Adrenal gland (tissue), 5 donors: ENCODE data around the gene ZNF132.

Experiments used
- POLR2A ChIP-seq, 2 donors: fragments of 450-650 bp; IDR thresholded peaks; one replicate each; pipeline ENCODE4 v1.6.1; 2017; ENCODE audit warnings: antibody characterized with exemption in 2 of 2, mild to moderate bottlenecking in 2 of 2, moderate library complexity in 1 of 2
- TF ChIP-seq, protein P1 (sequence below), 6 experiments: fragments of 450-650 bp in 4 of 6; fragments of 200-600 bp in 2 of 6; sonication (generic) in 1 of 6; IDR thresholded peaks; 1 replicate in 5 of 6; 2 replicates in 1 of 6; pipeline versions ENCODE4 v1.5.1 to v1.8.0; 2016 to 2021; ENCODE audit warnings: antibody characterized with exemption in 6 of 6, mild to moderate bottlenecking in 2 of 6, moderate library complexity in 1 of 6
- donor health status: DM: no; HTN: no; CAD: no.

DNA sequence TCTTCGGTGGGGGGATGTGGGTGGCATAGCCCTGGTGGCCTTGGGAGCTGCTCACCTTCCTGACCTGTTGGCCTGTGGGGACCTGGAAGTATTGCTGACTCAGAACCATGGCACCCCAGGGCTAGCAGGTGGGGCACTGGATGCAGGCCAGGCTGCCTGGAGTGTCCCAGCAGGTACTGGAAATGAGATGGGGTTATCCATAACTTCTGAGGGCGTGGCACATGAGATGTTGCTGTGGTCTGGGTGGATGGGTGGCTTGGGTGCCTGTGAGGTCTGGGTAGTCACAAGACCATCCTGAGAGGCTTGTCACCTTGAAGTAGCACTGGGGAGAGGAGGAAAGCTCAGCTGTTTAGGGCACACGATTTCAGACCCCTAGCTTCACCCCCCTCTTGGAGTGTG is 45.1 kb downstream of the ZNF132 start:
- TF ChIP-seq, protein P1, sequence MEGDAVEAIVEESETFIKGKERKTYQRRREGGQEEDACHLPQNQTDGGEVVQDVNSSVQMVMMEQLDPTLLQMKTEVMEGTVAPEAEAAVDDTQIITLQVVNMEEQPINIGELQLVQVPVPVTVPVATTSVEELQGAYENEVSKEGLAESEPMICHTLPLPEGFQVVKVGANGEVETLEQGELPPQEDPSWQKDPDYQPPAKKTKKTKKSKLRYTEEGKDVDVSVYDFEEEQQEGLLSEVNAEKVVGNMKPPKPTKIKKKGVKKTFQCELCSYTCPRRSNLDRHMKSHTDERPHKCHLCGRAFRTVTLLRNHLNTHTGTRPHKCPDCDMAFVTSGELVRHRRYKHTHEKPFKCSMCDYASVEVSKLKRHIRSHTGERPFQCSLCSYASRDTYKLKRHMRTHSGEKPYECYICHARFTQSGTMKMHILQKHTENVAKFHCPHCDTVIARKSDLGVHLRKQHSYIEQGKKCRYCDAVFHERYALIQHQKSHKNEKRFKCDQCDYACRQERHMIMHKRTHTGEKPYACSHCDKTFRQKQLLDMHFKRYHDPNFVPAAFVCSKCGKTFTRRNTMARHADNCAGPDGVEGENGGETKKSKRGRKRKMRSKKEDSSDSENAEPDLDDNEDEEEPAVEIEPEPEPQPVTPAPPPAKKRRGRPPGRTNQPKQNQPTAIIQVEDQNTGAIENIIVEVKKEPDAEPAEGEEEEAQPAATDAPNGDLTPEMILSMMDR (IDR thresholded peaks at IDR 0.05) = no peak
- no peak for TF ChIP-seq POLR2A (IDR thresholded peaks at IDR 0.05)
